GM12873 (cell line): ENCODE results near the gene SECISBP2L.

Experiments
- CTCF ChIP-seq: IDR thresholded peaks from 2 replicates; pipeline ENCODE4 v1.5.1; 2012; ENCODE audit warnings: low read depth, mild to moderate bottlenecking, moderate library complexity, low read length, control low read depth; ENCODE audit not compliant: insufficient read depth; ENCODE audit errors: missing control alignments

The SECISBP2L gene

GRCh38 chr15:49024840-49025239 is 21.4 kb downstream of the SECISBP2L start:
- TF ChIP-seq CTCF: no peak

- TF ChIP-seq CTCF: no peak
Observed at GRCh38 chr15:49023354-49023753, 22.9 kb downstream of the SECISBP2L start.

GRCh38 chr15:49015896-49016295 is 30.4 kb downstream of the SECISBP2L start:
- TF ChIP-seq CTCF: no peak

GRCh38 chr15:48999314-48999713 is 46.9 kb downstream of the SECISBP2L start:
- TF ChIP-seq CTCF: no peak

- TF ChIP-seq CTCF: no peak
Observed at GRCh38 chr15:48996276-48996675, 50.0 kb downstream of the SECISBP2L start.

GRCh38 chr15:48993380-48993779 is 52.9 kb downstream of the SECISBP2L start:
- no peak for TF ChIP-seq CTCF

- peak; percentile 9 for TF ChIP-seq CTCF
Observed at GRCh38 chr15:48992545-48992944, 53.7 kb downstream of the SECISBP2L start.
